Left renal cortex interstitium (tissue), 4 donors: ENCODE results near the gene ZNF486. TPM values are rescaled to one million over a fixed set of nuclear protein-coding genes. Genes with fewer than 3 reads are reported as not detected.
"Not testable (repeated sequence)": the region's sequence is repeated elsewhere in the genome, so short reads cannot be mapped to it uniquely, and the experiment has no call there.

ENCODE experiments used
- DNase-seq, 4 donors: peaks; one replicate each; pipeline ENCODE4 v3.0.0-alpha.2; 2013; ENCODE audit warnings: low read depth in 4 of 4, low spot score in 2 of 4, missing footprints in 1 of 4
- polyA plus RNA-seq, 4 donors: library from polyadenylated mRNA; unstranded; fragments of 120-200 nt; gene quantifications; one replicate each; pipeline ENCODE4 v1.2.1, GENCODE V29; 2013; ENCODE audit not compliant: insufficient read length in 4 of 4

The ZNF486 gene
- 10 to 100 TPM; 18.4 to 24.0 (median 20.9) TPM for polyA plus RNA-seq

- DNase-seq: peak; percentile 84 to 95 (median 90)
Measured at GRCh38 chr19:20167020-20167644, at the start of gene ZNF486. TSS of gene ZNF486 (plus strand) at chr19:20167214. CDS start at chr19:20167331, 117 bp downstream.

DNA sequence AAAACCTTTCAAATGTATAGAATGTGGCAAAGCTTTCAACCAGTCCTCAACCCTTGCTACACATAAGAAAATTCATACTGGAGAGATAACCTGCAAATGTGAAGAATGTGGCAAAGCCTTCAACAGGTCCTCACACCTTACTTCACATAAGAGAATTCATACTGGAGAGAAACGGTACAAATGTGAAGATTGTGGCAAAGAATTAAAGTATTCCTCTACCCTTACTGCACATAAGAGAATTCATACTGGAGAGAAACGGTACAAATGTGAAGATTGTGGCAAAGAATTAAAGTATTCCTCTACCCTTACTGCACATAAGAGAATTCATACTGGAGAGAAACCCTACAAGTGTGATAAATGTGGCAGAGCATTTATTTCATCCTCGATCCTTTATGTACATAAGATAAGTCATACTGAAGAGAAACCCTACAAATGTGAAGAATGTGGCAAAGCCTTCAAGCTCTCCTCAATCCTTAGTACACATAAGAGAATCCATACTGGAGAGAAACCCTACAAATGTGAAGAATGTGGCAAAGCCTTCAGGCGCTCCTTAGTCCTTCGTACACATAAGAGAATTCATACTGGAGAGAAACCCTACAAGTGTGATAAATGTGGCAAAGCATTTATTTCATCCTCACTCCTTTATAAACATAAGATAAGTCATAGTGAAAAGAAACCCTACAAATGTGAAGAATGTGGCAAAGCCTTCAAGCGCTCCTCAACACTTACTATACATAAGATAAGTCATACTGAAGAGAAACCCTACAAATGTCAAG is 48.8 kb upstream of the ZNF486 start:
- not testable (repeated sequence) for DNase-seq

GRCh38 chr19:20124879-20125278 is 42.1 kb upstream of the ZNF486 start:
- DNase-seq: no peak

- DNase-seq: not testable (repeated sequence)
Measured at GRCh38 chr19:20132933-20133332, 34.1 kb upstream of the ZNF486 start.

- not testable (repeated sequence) for DNase-seq
Measured at GRCh38 chr19:20137714-20138113, 29.3 kb upstream of the ZNF486 start.

DNA sequence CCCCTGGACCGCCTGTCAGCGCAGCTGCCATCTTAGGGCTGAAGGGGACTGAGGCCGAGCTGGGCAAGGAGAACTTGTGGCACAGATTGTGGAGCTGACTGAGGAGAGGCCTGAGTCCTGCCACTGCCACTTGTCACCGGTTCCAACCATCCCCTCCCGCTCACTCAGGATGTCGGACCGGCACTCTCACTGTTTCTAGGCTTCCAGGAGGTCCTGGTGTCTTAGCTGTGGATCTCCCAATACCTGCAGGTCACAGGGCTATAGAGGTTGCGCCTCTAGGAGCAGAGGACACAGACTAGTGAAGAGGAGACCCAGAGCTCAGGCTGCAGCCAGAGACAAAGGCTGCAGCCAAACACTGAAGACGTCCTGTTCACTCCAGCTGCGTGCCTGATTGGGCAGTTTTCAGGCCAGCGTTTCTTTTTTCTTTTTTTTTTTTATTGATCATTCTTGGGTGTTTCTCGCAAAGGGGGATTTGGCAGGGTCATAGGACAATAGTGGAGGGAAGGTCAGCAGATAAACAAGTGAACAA is 15.3 kb upstream of the ZNF486 start:
- no peak for DNase-seq

DNA sequence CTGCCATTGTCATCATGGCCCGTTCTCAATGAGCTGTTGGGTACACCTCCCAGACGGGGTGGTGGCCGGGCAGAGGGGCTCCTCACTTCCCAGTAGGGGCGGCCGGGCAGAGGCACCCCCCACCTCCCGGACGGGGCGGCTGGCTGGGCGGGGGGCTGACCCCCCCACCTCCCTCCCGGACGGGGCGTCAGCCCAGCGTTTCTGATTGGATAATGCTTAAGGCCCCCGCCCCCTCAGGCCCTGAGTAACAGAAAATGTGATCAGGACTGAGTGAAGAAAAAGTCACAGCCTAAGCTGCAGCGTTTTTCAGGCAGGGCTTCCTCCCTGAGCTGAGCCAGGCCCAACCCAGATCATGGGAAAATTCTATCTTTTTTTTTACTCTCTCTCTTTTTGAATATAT is 14.5 kb upstream of the ZNF486 start:
- DNase-seq: not testable (repeated sequence)

GRCh38 chr19:20153281-20153680 is 13.7 kb upstream of the ZNF486 start:
- no peak for DNase-seq

GRCh38 chr19:20154636-20155035 is 12.4 kb upstream of the ZNF486 start:
- DNase-seq: no peak

DNA sequence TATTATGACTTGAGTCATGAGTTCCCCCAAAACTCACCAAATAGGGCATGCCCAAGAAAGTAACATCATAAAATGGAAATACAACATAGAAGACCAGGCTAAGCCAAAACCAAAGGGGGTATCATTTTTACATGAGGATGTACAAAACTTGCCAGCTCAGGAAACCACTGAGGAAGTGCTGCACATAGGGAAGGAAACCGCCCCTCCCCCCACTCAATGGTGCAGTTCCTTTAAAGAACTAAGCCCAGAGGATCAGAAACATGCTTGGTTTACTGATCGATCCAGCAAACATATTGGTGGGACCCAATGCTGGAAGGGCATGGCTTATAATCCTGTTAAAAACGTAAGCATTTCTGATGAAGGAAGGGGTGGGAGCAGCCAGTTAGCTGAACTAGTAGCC is 4.2 kb upstream of the ZNF486 start:
- no peak for DNase-seq

DNA sequence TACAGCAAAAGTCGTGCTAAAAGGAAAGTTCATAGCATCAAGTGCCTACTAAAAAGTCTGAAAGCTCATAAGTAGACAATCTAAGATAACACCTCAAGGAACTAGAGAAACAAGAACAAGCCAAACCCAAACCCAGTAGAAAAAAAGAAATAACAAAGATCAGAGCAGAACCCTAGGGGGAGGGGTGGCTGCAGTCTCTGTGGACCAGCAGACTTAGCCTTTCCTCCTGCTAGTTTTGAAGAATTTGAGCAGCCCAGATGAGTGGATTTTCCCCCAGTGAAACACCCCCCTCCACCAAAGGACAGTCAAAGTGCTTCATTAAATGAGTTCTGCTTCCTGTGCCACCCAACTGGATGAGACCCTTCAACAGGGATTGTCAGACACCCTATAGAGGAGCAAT is 2.6 kb upstream of the ZNF486 start:
- DNase-seq: no peak

DNA sequence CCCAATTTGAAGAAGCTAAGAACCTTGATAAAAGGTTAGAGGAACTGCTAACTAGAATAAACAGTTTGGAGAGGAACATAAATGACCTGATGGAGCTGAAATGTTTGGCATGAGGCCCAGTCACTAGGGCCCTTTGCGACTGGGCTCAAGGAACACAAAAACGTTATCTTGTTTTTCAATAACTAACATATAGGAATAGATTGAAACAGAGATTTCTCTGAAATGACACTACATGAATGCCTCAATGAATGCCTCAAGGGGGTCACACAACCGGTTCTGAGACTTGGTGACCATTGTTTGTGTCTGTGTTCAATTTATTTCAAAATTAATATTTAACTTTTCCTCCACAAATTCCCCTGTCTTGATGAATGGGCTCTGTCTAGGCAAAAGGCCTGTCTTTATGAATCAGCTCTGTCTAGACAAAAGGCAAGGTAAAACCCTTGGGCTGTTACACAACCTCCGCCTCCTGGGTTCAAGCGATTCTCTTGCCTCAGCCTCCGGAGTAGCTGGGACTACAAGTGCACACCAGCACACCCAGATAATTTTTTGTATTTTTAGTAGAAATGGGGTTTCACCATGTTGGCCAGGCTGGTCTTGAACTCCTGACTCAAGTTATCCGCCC is 932 bp upstream of the ZNF486 start:
- DNase-seq: no peak

- peak in 2 of 4 donors; percentile 15 to 20 for DNase-seq
Measured at GRCh38 chr19:20167651-20168122, 673 bp downstream of the ZNF486 start.

- no peak for DNase-seq
Measured at GRCh38 chr19:20171285-20171684, 4.3 kb downstream of the ZNF486 start.

DNA sequence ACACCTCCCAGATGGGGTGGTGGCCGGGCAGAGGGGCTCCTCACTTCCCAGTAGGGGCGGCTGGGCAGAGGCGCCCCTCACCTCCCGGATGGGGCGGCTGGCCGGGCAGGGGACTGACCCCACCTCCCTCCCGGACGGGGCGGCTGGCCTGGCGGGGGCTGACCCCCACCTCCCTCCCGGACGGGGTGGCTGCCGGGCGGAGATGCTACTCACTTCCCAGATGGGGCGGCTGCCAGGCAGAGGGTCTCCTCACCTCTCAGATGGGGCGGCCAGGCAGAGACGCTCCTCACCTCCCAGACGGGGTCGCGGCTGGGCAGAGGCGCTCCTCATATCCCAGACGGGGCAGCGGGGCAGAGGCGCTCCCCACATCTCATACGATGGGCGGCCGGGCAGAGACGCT is 8.8 kb downstream of the ZNF486 start:
- DNase-seq: not testable (repeated sequence)

DNA sequence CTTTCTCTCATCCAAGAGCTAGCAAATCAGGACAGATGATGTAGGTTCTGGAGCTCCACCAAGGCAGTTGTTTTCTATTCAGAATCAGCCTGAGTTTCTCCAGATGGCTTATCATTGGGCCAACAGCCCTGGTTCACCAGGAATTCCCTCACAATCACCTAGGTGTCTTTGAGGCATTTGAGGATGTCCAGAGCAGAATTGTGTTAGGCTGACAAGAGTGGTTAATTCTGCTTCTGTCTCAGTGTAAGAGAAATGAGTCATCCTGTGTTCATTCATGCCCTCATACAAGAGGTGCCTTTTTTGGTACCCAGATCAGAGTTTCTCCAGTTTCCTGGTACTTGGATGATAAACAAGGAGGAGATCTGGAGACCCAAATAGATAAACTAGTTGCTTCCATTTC is 12.9 kb downstream of the ZNF486 start:
- not testable (repeated sequence) for DNase-seq

- DNase-seq: peak in 1 of 4 donors; percentile 39
Measured at GRCh38 chr19:20182222-20182785, 15.3 kb downstream of the ZNF486 start.

- DNase-seq: no peak
Measured at GRCh38 chr19:20186174-20186573, 19.2 kb downstream of the ZNF486 start.

DNA sequence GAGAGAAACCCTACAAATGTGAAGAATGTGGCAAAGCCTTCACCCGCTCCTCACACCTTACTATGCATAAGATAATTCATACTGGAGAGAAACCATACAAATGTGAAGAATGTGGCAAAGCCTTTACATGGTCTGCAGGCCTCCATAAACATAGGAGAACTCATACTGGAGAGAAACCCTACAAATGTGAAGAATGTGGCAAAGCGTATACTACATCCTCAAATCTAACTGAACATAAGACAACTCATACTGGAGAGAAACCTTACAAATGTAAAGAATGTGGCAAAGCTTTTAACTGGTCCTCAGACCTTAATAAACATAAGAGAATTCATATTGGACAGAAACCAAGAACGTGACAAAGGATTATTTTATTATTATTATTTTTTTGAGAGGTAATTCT is 30.7 kb downstream of the ZNF486 start:
- no peak for DNase-seq

DNA sequence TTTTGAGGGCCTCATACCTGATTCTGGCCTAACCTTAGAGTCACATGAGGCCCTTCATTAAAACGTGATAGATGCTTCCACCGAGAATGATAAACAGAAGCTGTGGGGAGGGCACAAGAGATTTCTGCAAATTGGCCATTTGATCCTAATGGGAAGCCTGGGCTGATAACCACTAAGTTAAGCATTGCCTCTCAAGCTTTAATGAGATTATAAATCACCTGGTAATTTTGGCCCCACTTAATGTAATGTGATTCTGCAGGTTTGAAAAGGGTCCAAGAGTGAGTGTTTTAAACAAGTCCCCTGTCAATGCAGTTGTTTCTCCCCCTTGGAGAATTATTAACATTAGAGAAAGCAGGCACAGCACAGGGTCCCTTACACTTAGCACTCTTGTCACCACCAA is 42.0 kb downstream of the ZNF486 start:
- peak; percentile 11 to 39 (median 22) for DNase-seq

- not testable (repeated sequence) for DNase-seq
Measured at GRCh38 chr19:20214366-20214765, 47.4 kb downstream of the ZNF486 start.
